ENCODE data around the gene SH3RF3.

DNA sequence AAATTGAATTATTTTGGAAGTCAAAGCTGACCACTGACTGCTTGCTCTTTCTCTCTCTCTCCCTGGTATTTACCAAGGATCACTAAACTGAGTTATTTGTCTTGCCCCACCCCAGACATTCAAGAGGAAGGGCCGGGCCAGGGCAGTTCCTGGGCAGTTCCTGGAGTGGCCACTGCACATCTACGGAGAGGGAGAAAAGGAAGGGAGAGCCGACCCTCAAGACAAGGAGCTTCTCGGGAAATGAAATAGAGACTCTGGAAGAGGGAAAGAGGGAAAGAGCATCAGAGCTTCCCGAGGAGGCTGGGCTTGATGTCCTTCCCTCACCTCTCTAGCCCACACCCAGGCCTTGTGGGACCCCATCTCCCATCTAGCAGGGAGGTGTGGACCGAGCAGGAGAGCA, 401.7 kb downstream of the SH3RF3 start:
- TF ChIP-seq, protein P1, sequence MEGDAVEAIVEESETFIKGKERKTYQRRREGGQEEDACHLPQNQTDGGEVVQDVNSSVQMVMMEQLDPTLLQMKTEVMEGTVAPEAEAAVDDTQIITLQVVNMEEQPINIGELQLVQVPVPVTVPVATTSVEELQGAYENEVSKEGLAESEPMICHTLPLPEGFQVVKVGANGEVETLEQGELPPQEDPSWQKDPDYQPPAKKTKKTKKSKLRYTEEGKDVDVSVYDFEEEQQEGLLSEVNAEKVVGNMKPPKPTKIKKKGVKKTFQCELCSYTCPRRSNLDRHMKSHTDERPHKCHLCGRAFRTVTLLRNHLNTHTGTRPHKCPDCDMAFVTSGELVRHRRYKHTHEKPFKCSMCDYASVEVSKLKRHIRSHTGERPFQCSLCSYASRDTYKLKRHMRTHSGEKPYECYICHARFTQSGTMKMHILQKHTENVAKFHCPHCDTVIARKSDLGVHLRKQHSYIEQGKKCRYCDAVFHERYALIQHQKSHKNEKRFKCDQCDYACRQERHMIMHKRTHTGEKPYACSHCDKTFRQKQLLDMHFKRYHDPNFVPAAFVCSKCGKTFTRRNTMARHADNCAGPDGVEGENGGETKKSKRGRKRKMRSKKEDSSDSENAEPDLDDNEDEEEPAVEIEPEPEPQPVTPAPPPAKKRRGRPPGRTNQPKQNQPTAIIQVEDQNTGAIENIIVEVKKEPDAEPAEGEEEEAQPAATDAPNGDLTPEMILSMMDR (IDR thresholded peaks at IDR 0.05): peak in 1 of 4 experiments; percentile 9
- TF ChIP-seq POLR2A (IDR thresholded peaks at IDR 0.05): no peak
- no peak for TF ChIP-seq POLR2AphosphoS5 (IDR thresholded peaks at IDR 0.05)
